H1 (cell line): ENCODE results near the gene GRK3. TPM values are rescaled to one million over a fixed set of nuclear protein-coding genes. Genes with fewer than 3 reads are reported as not detected.

Source experiments
- GTF2F1 ChIP-seq: IDR thresholded peaks from 2 replicates; pipeline ENCODE4 v1.6.1; 2012; ENCODE audit warnings: low read depth, low read length, improper control_type of control experiment, borderline replicate concordance
- TAF1 ChIP-seq: IDR thresholded peaks from 2 replicates; pipeline ENCODE4 v1.6.1; 2011; ENCODE audit warnings: mild to moderate bottlenecking, low read depth, low read length
- polyA plus RNA-seq, 7 experiments: library from polyadenylated mRNA; depleted of rRNA in 3 of 7; stranded (reverse) in 5 of 7; unstranded in 2 of 7; fragments of >200 nt in 5 of 7; fragments of 200-250 nt in 2 of 7; gene quantifications; 1 replicate in 5 of 7; 2 replicates in 1 of 7; 4 replicates in 1 of 7; pipeline versions ENCODE4 v1.2.1 to v1.2.3, GENCODE V29; 2011 to 2013; ENCODE audit warnings: missing spikeins in 2 of 7, mixed read lengths in 2 of 7
- total RNA-seq: library from RNA; stranded (reverse); fragmentation: NEBNext Ultra II Directional; extraction: Animal tissue kit (Norgen Biotek cat#: 25700); gene quantifications from 2 replicates; pipeline ENCODE4 v1.2.1, GENCODE V29; 2021
- TF ChIP-seq, protein P1 (sequence below), 3 experiments: IDR thresholded peaks; 1 replicate in 2 of 3; 2 replicates in 1 of 3; pipeline versions ENCODE4 v1.5.1 to v1.6.1; 2011; ENCODE audit warnings: low read length in 3 of 3, mild to moderate bottlenecking in 3 of 3, inconsistent platforms in 2 of 3, low read depth in 1 of 3, moderate library complexity in 1 of 3; ENCODE audit not compliant: insufficient read depth in 1 of 3; ENCODE audit errors: control extremely low read depth in 1 of 3
- TF ChIP-seq, protein P2 (sequence below): IDR thresholded peaks from 2 replicates; pipeline ENCODE4 v1.6.1; 2012; ENCODE audit warnings: inconsistent platforms

Gene GRK3
- total and polyA plus RNA-seq, 2 of the 8 experiments (the other 6 are each of a cell fraction or from before 2014, with no cell fraction given), result 7.5 to 35.3 TPM

DNA sequence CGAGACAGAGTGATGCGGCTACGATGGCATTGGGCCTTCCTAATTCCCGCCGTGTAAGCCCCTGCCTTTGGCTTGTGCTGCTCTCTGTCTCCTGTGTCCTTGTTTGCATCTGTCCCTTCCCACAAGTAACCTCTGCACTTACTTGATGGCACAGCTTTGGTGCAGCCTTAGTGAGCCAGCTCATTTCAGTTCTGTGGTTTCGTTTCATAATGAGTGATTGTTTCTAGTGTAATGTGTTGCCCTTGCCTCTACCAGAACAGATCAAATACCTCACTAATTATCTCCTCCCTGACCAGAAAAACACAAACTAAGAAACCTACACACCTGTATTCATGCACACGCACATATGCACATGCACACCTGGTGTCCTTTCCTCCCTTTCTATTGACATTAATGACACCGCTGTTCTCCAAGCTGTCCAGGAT is 58.8 kb downstream of the GRK3 start (continued):
- TF ChIP-seq GTF2F1 (no peak), TAF1 (no peak)
- TF ChIP-seq, protein P1, sequence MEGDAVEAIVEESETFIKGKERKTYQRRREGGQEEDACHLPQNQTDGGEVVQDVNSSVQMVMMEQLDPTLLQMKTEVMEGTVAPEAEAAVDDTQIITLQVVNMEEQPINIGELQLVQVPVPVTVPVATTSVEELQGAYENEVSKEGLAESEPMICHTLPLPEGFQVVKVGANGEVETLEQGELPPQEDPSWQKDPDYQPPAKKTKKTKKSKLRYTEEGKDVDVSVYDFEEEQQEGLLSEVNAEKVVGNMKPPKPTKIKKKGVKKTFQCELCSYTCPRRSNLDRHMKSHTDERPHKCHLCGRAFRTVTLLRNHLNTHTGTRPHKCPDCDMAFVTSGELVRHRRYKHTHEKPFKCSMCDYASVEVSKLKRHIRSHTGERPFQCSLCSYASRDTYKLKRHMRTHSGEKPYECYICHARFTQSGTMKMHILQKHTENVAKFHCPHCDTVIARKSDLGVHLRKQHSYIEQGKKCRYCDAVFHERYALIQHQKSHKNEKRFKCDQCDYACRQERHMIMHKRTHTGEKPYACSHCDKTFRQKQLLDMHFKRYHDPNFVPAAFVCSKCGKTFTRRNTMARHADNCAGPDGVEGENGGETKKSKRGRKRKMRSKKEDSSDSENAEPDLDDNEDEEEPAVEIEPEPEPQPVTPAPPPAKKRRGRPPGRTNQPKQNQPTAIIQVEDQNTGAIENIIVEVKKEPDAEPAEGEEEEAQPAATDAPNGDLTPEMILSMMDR (IDR thresholded peaks at IDR 0.05; ENCODE audit: control extremely low read depth in 1 of 3, insufficient read depth in 1 of 3, low read depth in 1 of 3, low read length in 3 of 3), result no peak
- TF ChIP-seq, protein P2, sequence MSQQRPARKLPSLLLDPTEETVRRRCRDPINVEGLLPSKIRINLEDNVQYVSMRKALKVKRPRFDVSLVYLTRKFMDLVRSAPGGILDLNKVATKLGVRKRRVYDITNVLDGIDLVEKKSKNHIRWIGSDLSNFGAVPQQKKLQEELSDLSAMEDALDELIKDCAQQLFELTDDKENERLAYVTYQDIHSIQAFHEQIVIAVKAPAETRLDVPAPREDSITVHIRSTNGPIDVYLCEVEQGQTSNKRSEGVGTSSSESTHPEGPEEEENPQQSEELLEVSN, result no peak
